ENCODE data around the gene NFATC4. TPM values are rescaled to one million over a fixed set of nuclear protein-coding genes. Genes with fewer than 3 reads are reported as not detected.

NFATC4 gene
- total and polyA plus RNA-seq, 2 experiments from 2014 or later: 20.9 to 26.6 TPM

GRCh38 chr14:24356208-24356607, 11.8 kb upstream of the NFATC4 start:
- H3K27ac Mint-ChIP-seq: no peak overlapping the region
- ATAC-seq (no peak), DNase-seq (ENCODE audit: low spot score) (no peak)
- H3K9me2 ChIP-seq (ENCODE audit: insufficient read depth): no peaks in the 10 kb centered on the region
- H3K9me3 Mint-ChIP-seq: no peaks in the 10 kb centered on the region; the same call in 2 of the 3 replicates
- no peak for TF ChIP-seq ETS1 (IDR thresholded peaks at IDR 0.05)
- TF ChIP-seq EZH2phosphoT487 (IDR thresholded peaks at IDR 0.05; ENCODE audit: unreplicated experiment): no peak
- no peak for TF ChIP-seq POLR2AphosphoS5 (IDR thresholded peaks at IDR 0.05; ENCODE audit: low read depth)
- TF ChIP-seq NANOG (IDR thresholded peaks at IDR 0.05; ENCODE audit: borderline replicate concordance): no peak
- no peak for TF ChIP-seq REST (IDR thresholded peaks at IDR 0.05; ENCODE audit: unreplicated experiment)
- no peak for TF ChIP-seq CREB1 (CRISPR knock-in tag; IDR thresholded peaks at IDR 0.05; ENCODE audit: low read depth)
- no peak for TF ChIP-seq JUNB (IDR thresholded peaks at IDR 0.05; ENCODE audit: unreplicated experiment)
- no peak for TF ChIP-seq ZNF114 (CRISPR knock-in tag; IDR thresholded peaks at IDR 0.05)
- no peak for TF ChIP-seq STAT1 (IDR thresholded peaks at IDR 0.05; ENCODE audit: unreplicated experiment)
- no peak for TF ChIP-seq ZNF331 (CRISPR knock-in tag; IDR thresholded peaks at IDR 0.05; ENCODE audit: low read depth)
- no peak for TF ChIP-seq ZNF462 (CRISPR knock-in tag; IDR thresholded peaks at IDR 0.05)
- TF ChIP-seq, protein P1, sequence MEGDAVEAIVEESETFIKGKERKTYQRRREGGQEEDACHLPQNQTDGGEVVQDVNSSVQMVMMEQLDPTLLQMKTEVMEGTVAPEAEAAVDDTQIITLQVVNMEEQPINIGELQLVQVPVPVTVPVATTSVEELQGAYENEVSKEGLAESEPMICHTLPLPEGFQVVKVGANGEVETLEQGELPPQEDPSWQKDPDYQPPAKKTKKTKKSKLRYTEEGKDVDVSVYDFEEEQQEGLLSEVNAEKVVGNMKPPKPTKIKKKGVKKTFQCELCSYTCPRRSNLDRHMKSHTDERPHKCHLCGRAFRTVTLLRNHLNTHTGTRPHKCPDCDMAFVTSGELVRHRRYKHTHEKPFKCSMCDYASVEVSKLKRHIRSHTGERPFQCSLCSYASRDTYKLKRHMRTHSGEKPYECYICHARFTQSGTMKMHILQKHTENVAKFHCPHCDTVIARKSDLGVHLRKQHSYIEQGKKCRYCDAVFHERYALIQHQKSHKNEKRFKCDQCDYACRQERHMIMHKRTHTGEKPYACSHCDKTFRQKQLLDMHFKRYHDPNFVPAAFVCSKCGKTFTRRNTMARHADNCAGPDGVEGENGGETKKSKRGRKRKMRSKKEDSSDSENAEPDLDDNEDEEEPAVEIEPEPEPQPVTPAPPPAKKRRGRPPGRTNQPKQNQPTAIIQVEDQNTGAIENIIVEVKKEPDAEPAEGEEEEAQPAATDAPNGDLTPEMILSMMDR (conservative IDR thresholded peaks at IDR 0.05; ENCODE audit: low read depth in 2 of 2): no peak
- no peaks in the 10 kb centered on the region for H3K36me3 Mint-ChIP-seq (ENCODE audit: low read depth)
- H2AFZ ChIP-seq: no peak overlapping the region
- no peak overlapping the region for H3K4me2 ChIP-seq
- H3F3A ChIP-seq (replicated peaks; ENCODE audit: low read depth): no peaks in the 10 kb centered on the region
- H3K4me3 Mint-ChIP-seq: no peak overlapping the region
- no peaks in the 10 kb centered on the region for H3K36me3 ChIP-seq (ENCODE audit: insufficient read depth)
- H3K27me3 Mint-ChIP-seq (ENCODE audit: insufficient read depth, low read depth, poor library complexity): peaks cover 22% of the 10 kb centered on the region
- H3K27ac ChIP-seq (ENCODE audit: low read depth): no peak overlapping the region
- no peaks in the 10 kb centered on the region for H3K79me2 ChIP-seq (replicated peaks; ENCODE audit: insufficient read depth)
- no peaks in the 10 kb centered on the region; the same call in 1 of the 2 replicates for H4K20me1 ChIP-seq (replicated peaks; ENCODE audit: insufficient read depth)
- no peaks in the 10 kb centered on the region for H3K4me1 Mint-ChIP-seq
- H3K4me3 ChIP-seq: no peak overlapping the region
- H3K27me3 ChIP-seq (ENCODE audit: insufficient read depth): peaks cover 59% of the 10 kb centered on the region
- no peaks in the 10 kb centered on the region for H3K4me1 ChIP-seq (ENCODE audit: insufficient read depth)

Measured in GM23338 (cell line).